Measurements from ENCODE around the gene TSTD2. TPM values are rescaled to one million over a fixed set of nuclear protein-coding genes. Genes with fewer than 3 reads are reported as not detected.
"Not testable (repeated sequence)": the region's sequence is repeated elsewhere in the genome, so short reads cannot be mapped to it uniquely, and the experiment has no call there.

The TSTD2 gene
- total and polyA plus RNA-seq, 2 donors from 2014 or later, result 9.0 to 23.4 TPM

- FAIRE-seq, result no peak
Measured at GRCh38 chr9:97593960-97594359, 39.2 kb downstream of the TSTD2 start.

GRCh38 chr9:97592126-97592525, 41.0 kb downstream of the TSTD2 start:
- FAIRE-seq (no peak), DNase-seq (peak in 1 of 5 donors; percentile 22)
- Histone ChIP-seq H3K36me3 (ENCODE audit: control insufficient read depth in 2 of 3, insufficient read depth in 3 of 3, low read length in 3 of 3) (no peaks in the 10 kb centered on the region), H3K27me3 (ENCODE audit: control insufficient read depth, insufficient read depth, low read length) (no peaks in the 10 kb centered on the region), H3K9me3 (ENCODE audit: control insufficient read depth in 2 of 3, insufficient read depth in 1 of 3, low read length in 3 of 3) (no peaks in the 10 kb centered on the region), H3K4me3 (ENCODE audit: low read length in 3 of 3) (no peak overlapping the region), H3K4me1 (ENCODE audit: control insufficient read depth in 2 of 3, insufficient read depth in 2 of 3, low read depth in 1 of 3, low read length in 3 of 3) (no peaks in the 10 kb centered on the region), H3K9ac (ENCODE audit: low read length in 3 of 3) (no peak overlapping the region), H3K27ac (ENCODE audit: low read depth in 2 of 2, low read length in 2 of 2) (no peak overlapping the region)
- TF ChIP-seq CTCF (IDR thresholded peaks at IDR 0.05; ENCODE audit: borderline replicate concordance, extremely low read depth, insufficient read depth), result no peak
- intact Hi-C loops (cut with DNase I), result no loop called here

More at GRCh38 chr9:97593960-97594359, 39.2 kb downstream of the TSTD2 start:
- intact Hi-C loops (cut with DNase I), result no loop called here
- no peak for DNase-seq
- Histone ChIP-seq H3K4me3 (ENCODE audit: low read length in 3 of 3) (no peak overlapping the region), H3K27me3 (ENCODE audit: control insufficient read depth, insufficient read depth, low read length) (no peaks in the 10 kb centered on the region), H3K4me1 (ENCODE audit: control insufficient read depth in 2 of 3, insufficient read depth in 2 of 3, low read depth in 1 of 3, low read length in 3 of 3) (no peaks in the 10 kb centered on the region), H3K27ac (ENCODE audit: low read depth in 2 of 2, low read length in 2 of 2) (no peak overlapping the region), H3K36me3 (ENCODE audit: control insufficient read depth in 2 of 3, insufficient read depth in 3 of 3, low read length in 3 of 3) (no peaks in the 10 kb centered on the region), H3K9me3 (ENCODE audit: control insufficient read depth in 2 of 3, insufficient read depth in 1 of 3, low read length in 3 of 3) (no peaks in the 10 kb centered on the region), H3K9ac (ENCODE audit: low read length in 3 of 3) (no peak overlapping the region)
- no peak for TF ChIP-seq CTCF (IDR thresholded peaks at IDR 0.05; ENCODE audit: borderline replicate concordance, extremely low read depth, insufficient read depth)

GRCh38 chr9:97591535-97591934, 41.6 kb downstream of the TSTD2 start:
- Histone ChIP-seq H3K36me3 (ENCODE audit: control insufficient read depth in 2 of 3, insufficient read depth in 3 of 3, low read length in 3 of 3) (no peaks in the 10 kb centered on the region), H3K4me3 (ENCODE audit: low read length in 3 of 3) (no peak overlapping the region), H3K4me1 (ENCODE audit: control insufficient read depth in 2 of 3, insufficient read depth in 2 of 3, low read depth in 1 of 3, low read length in 3 of 3) (no peaks in the 10 kb centered on the region), H3K9me3 (ENCODE audit: control insufficient read depth in 2 of 3, insufficient read depth in 1 of 3, low read length in 3 of 3) (peaks cover 0 to 3% (median 0%) of the 10 kb centered on the region in 3 donors), H3K27me3 (ENCODE audit: control insufficient read depth, insufficient read depth, low read length) (no peaks in the 10 kb centered on the region), H3K27ac (ENCODE audit: low read depth in 2 of 2, low read length in 2 of 2) (no peak overlapping the region), H3K9ac (ENCODE audit: low read length in 3 of 3) (no peak overlapping the region)
- DNase-seq, result no peak
- TF ChIP-seq CTCF (IDR thresholded peaks at IDR 0.05; ENCODE audit: borderline replicate concordance, extremely low read depth, insufficient read depth), result no peak
- intact Hi-C loops (cut with DNase I), result no loop called here
- no peak for FAIRE-seq

GRCh38 chr9:97586909-97587308, 46.3 kb downstream of the TSTD2 start:
- DNase-seq; intact Hi-C loops (cut with DNase I); H3K27me3 ChIP-seq (ENCODE audit: control insufficient read depth, insufficient read depth, low read length): not testable (repeated sequence)

GRCh38 chr9:97584778-97585177, 48.4 kb downstream of the TSTD2 start:
- H3K27me3 ChIP-seq (ENCODE audit: control insufficient read depth, insufficient read depth, low read length); H3K27ac ChIP-seq (ENCODE audit: low read depth in 2 of 2, low read length in 2 of 2); FAIRE-seq; H3K9ac ChIP-seq (ENCODE audit: low read length in 3 of 3); H3K4me3 ChIP-seq (ENCODE audit: low read length in 3 of 3); H3K4me1 ChIP-seq (ENCODE audit: control insufficient read depth in 2 of 3, insufficient read depth in 2 of 3, low read depth in 1 of 3, low read length in 3 of 3); H3K9me3 ChIP-seq (ENCODE audit: control insufficient read depth in 2 of 3, insufficient read depth in 1 of 3, low read length in 3 of 3); DNase-seq; intact Hi-C loops (cut with DNase I); H3K36me3 ChIP-seq (ENCODE audit: control insufficient read depth in 2 of 3, insufficient read depth in 3 of 3, low read length in 3 of 3): not testable (repeated sequence)

More at GRCh38 chr9:97586909-97587308, 46.3 kb downstream of the TSTD2 start:
- H3K4me3 ChIP-seq (ENCODE audit: low read length in 3 of 3); FAIRE-seq; H3K36me3 ChIP-seq (ENCODE audit: control insufficient read depth in 2 of 3, insufficient read depth in 3 of 3, low read length in 3 of 3); H3K9ac ChIP-seq (ENCODE audit: low read length in 3 of 3); H3K4me1 ChIP-seq (ENCODE audit: control insufficient read depth in 2 of 3, insufficient read depth in 2 of 3, low read depth in 1 of 3, low read length in 3 of 3); H3K27ac ChIP-seq (ENCODE audit: low read depth in 2 of 2, low read length in 2 of 2); H3K9me3 ChIP-seq (ENCODE audit: control insufficient read depth in 2 of 3, insufficient read depth in 1 of 3, low read length in 3 of 3): not testable (repeated sequence)

- H3K9ac ChIP-seq (ENCODE audit: low read length in 3 of 3); H3K4me1 ChIP-seq (ENCODE audit: control insufficient read depth in 2 of 3, insufficient read depth in 2 of 3, low read depth in 1 of 3, low read length in 3 of 3); H3K4me3 ChIP-seq (ENCODE audit: low read length in 3 of 3); intact Hi-C loops (cut with DNase I); H3K27me3 ChIP-seq (ENCODE audit: control insufficient read depth, insufficient read depth, low read length); DNase-seq; H3K9me3 ChIP-seq (ENCODE audit: control insufficient read depth in 2 of 3, insufficient read depth in 1 of 3, low read length in 3 of 3); H3K27ac ChIP-seq (ENCODE audit: low read depth in 2 of 2, low read length in 2 of 2); H3K36me3 ChIP-seq (ENCODE audit: control insufficient read depth in 2 of 3, insufficient read depth in 3 of 3, low read length in 3 of 3); FAIRE-seq: not testable (repeated sequence)
Measured at GRCh38 chr9:97581590-97581989, 51.6 kb downstream of the TSTD2 start.
